K562 (cell line): Measurements from ENCODE around the gene SORT1. TPM values are rescaled to one million over a fixed set of nuclear protein-coding genes. Genes with fewer than 3 reads are reported as not detected.

Experiments
- ATF6 ChIP-seq: sonication (generic); formaldehyde crosslinking; IDR thresholded peaks from 2 replicates; pipeline ENCODE4 v1.4.0; 2020; ENCODE audit warnings: mild to moderate bottlenecking, missing genetic modification reagents
- BACH1 ChIP-seq: fragments of 200-800 bp; sonication (Bioruptor generic); IDR thresholded peaks from 2 replicates; pipeline ENCODE4 v1.6.1; 2016; ENCODE audit warnings: missing genetic modification characterization, missing compliant biosample characterization
- BCOR ChIP-seq: fragments of 450-650 bp; IDR thresholded peaks from 2 replicates; pipeline ENCODE4 v1.6.1; 2016
- E4F1 ChIP-seq: fragments of 250-450 bp; sonication (Bioruptor Pico); IDR thresholded peaks from 2 replicates; pipeline ENCODE4 v1.5.0; 2021; ENCODE audit warnings: mild to moderate bottlenecking, borderline replicate concordance
- FOXA1 ChIP-seq: fragments of 450-650 bp; IDR thresholded peaks from 2 replicates; pipeline ENCODE4 v1.6.1; 2016; ENCODE audit warnings: mild to moderate bottlenecking, borderline replicate concordance
- FOXP1 ChIP-seq: sonication (generic); formaldehyde crosslinking; IDR thresholded peaks from 2 replicates; pipeline ENCODE4 v1.8.0; 2022; ENCODE audit warnings: mild to moderate bottlenecking, missing genetic modification reagents
- GATA2 ChIP-seq: sonication (generic); formaldehyde crosslinking; IDR thresholded peaks from 2 replicates; pipeline ENCODE4 v1.4.0; 2020; ENCODE audit warnings: mild to moderate bottlenecking, missing genetic modification reagents
- KDM4B ChIP-seq, 2 experiments: fragments of 450-650 bp in 1 of 2; sonication (generic) in 1 of 2; IDR thresholded peaks; 2 replicates each; pipeline ENCODE4 v1.6.1; 2016 to 2017; ENCODE audit warnings: borderline replicate concordance in 2 of 2, antibody characterized with exemption in 1 of 2, low read depth in 1 of 2, mild to moderate bottlenecking in 1 of 2
- LCOR ChIP-seq: sonication (generic); formaldehyde crosslinking; IDR thresholded peaks from 2 replicates; pipeline ENCODE4 v1.8.0; 2022; ENCODE audit warnings: mild to moderate bottlenecking, missing genetic modification reagents
- MAFF ChIP-seq: IDR thresholded peaks from 2 replicates; pipeline ENCODE4 v1.6.1; 2012; ENCODE audit warnings: low read length, improper control_type of control experiment
- NFRKB ChIP-seq: fragments of 450-650 bp; IDR thresholded peaks from 2 replicates; pipeline ENCODE4 v1.6.1; 2016; ENCODE audit warnings: low read depth
- PRMT5 ChIP-seq: sonication (generic); formaldehyde crosslinking; IDR thresholded peaks from 2 replicates; pipeline ENCODE4 v1.5.0; 2020; ENCODE audit warnings: missing genetic modification reagents
- SMAD4 ChIP-seq: fragments of 250-450 bp; sonication (Bioruptor Pico); conservative IDR thresholded peaks from 2 replicates; pipeline ENCODE4 v1.8.0; 2021; ENCODE audit warnings: inconsistent platforms, mild to moderate bottlenecking, moderate library complexity
- SRSF9 ChIP-seq: fragments of 200-400 bp; formaldehyde crosslinking; IDR thresholded peaks from 2 replicates; pipeline ENCODE4 v1.6.1; 2017; ENCODE audit warnings: low read depth, low read length, borderline replicate concordance
- STAG1 ChIP-seq: sonication (generic); formaldehyde crosslinking; IDR thresholded peaks from 2 replicates; pipeline ENCODE4 v1.5.0; 2020; ENCODE audit warnings: missing genetic modification reagents, borderline replicate concordance
- XRCC4 ChIP-seq: IDR thresholded peaks from one replicate; pipeline ENCODE4 v1.6.1; 2011; ENCODE audit not compliant: insufficient read depth, insufficient read length; ENCODE audit errors: extremely low read depth
- ZBTB12 ChIP-seq: fragments of 250-450 bp; sonication (Bioruptor Pico); IDR thresholded peaks from 2 replicates; pipeline ENCODE4 v1.4.0; 2020
- ZNF124 ChIP-seq: sonication (generic); formaldehyde crosslinking; IDR thresholded peaks from 2 replicates; pipeline ENCODE4 v1.8.1; 2022; ENCODE audit warnings: missing genetic modification reagents
- ZNF3 ChIP-seq: fragments of 250-450 bp; sonication (Bioruptor Pico); IDR thresholded peaks from 2 replicates; pipeline ENCODE4 v1.5.0; 2021; ENCODE audit warnings: mild to moderate bottlenecking, moderate library complexity
- ZNF395 ChIP-seq: fragments of 200-800 bp; sonication (Bioruptor generic); IDR thresholded peaks from 2 replicates; pipeline ENCODE4 v1.6.1; 2017; ENCODE audit warnings: missing genetic modification characterization, missing compliant biosample characterization
- ZZZ3 ChIP-seq: fragments of 450-650 bp; IDR thresholded peaks from 2 replicates; pipeline ENCODE4 v1.6.1; 2016; ENCODE audit warnings: antibody characterized with exemption, mild to moderate bottlenecking, moderate library complexity
- polyA plus RNA-seq, 8 experiments: library from polyadenylated mRNA; depleted of rRNA in 4 of 8; stranded (reverse) in 5 of 8; unstranded in 3 of 8; fragments of >200 nt; fragmentation: Nextera tagmentation in 2 of 8; fragmentation: Illumina TruSeq in 1 of 8; extraction: Ambion mirVana in 2 of 8; extraction: Trizol in 1 of 8; gene quantifications; 2 replicates each; pipeline versions ENCODE4 v1.2.1 to v1.2.3, GENCODE V29; 2011 to 2014; ENCODE audit warnings: inconsistent platforms in 1 of 8, missing spikeins in 1 of 8
- total RNA-seq, 7 experiments: library from RNA; depleted of rRNA in 6 of 7; stranded (reverse); fragments of >200 nt in 6 of 7; fragmentation: Illumina TruSeq in 2 of 7; extraction: Trizol in 2 of 7; gene quantifications; 2 replicates each; pipeline versions ENCODE4 v1.2.1 to v1.2.3, GENCODE V29; 2011 to 2021; ENCODE audit warnings: low replicate concordance in 1 of 7

The SORT1 gene
- total and polyA plus RNA-seq, 9 of the 15 experiments (the other 6 are each of a cell fraction or from before 2014, with no cell fraction given) = 27.4 to 112 (median 65.0) TPM

- TF ChIP-seq ZNF395 (CRISPR knock-in tag) (0 out of 2 replicates have a peak, but pooled peaks have one; percentile 46), ZNF3 (CRISPR knock-in tag) (no peak), FOXP1 (CRISPR knock-in tag) (no peak), E4F1 (CRISPR knock-in tag) (no peak), LCOR (CRISPR knock-in tag) (no peak), ATF6 (CRISPR knock-in tag) (0 out of 2 replicates have a peak, but pooled peaks have one; percentile 20), SRSF9 (no peak), BACH1 (no peak), BCOR (no peak), GATA2 (no peak), ZNF124 (CRISPR knock-in tag) (no peak), XRCC4 (no peak), KDM4B (IDR thresholded peaks at IDR 0.05; ENCODE audit: borderline replicate concordance in 2 of 2, low read depth in 1 of 2) (no peak), PRMT5 (CRISPR knock-in tag) (no peak), ZZZ3 (no peak), MAFF (no peak), SMAD4 (CRISPR knock-in tag) (peak; percentile 84), NFRKB (no peak; the same call in none of the 2 replicates), STAG1 (CRISPR knock-in tag) (no peak), ZBTB12 (no peak), FOXA1 (no peak)
These were observed 4.7 kb downstream of the SORT1 start (continued) for GRCh38 chr1:109392788-109393616.
